OCI-LY1 (cell line): ENCODE data around the gene IL21R.
A peak's percentile ranks its signal among the peaks of the same experiment; 100 is the strongest.

Experiments used
- H2AFZ ChIP-seq: fragments of 200-600 bp; sonication (generic), shearing (Covaris generic); 2 replicates; pipeline ENCODE4 v1.6.0; 2014; ENCODE audit warnings: antibody characterized with exemption, mild to moderate bottlenecking, low read length
- H3F3A ChIP-seq: fragments of 200-600 bp; sonication (generic), shearing (Covaris generic); 2 replicates; pipeline ENCODE4 v1.6.0; 2014; ENCODE audit warnings: mild to moderate bottlenecking, antibody characterized with exemption, low read length, moderate library complexity; ENCODE audit not compliant: insufficient read depth
- H3K27ac ChIP-seq: fragments of 200-600 bp; sonication (generic); 2 replicates; pipeline ENCODE4 v1.5.1; 2014; ENCODE audit warnings: low read length, mixed run types, mild to moderate bottlenecking, low read depth; ENCODE audit not compliant: poor library complexity, severe bottlenecking
- H3K27me3 ChIP-seq: fragments of 200-600 bp; sonication (generic); 2 replicates; pipeline ENCODE4 v1.6.0; 2014; ENCODE audit warnings: antibody characterized with exemption, mild to moderate bottlenecking, low read length, moderate library complexity; ENCODE audit not compliant: insufficient read depth
- H3K36me3 ChIP-seq: fragments of 200-600 bp; sonication (generic); 2 replicates; pipeline ENCODE4 v1.6.1; 2014; ENCODE audit warnings: mild to moderate bottlenecking, antibody characterized with exemption, low read length, moderate library complexity, mixed read lengths; ENCODE audit not compliant: insufficient read depth
- H3K4me1 ChIP-seq: fragments of 200-600 bp; sonication (generic); 2 replicates; pipeline ENCODE4 v1.5.1; 2014; ENCODE audit warnings: mild to moderate bottlenecking, low read length, moderate library complexity; ENCODE audit not compliant: insufficient read depth, severe bottlenecking
- H3K4me2 ChIP-seq: fragments of 200-600 bp; sonication (generic), shearing (Covaris generic); 2 replicates; pipeline ENCODE4 v1.6.1; 2014; ENCODE audit warnings: low read length
- H3K4me3 ChIP-seq: fragments of 200-600 bp; sonication (generic); 2 replicates; pipeline ENCODE4 v1.5.1; 2014; ENCODE audit warnings: low read length, low read depth, mild to moderate bottlenecking, mixed read lengths; ENCODE audit not compliant: poor library complexity, severe bottlenecking
- H3K79me2 ChIP-seq: fragments of 200-600 bp; shearing (Covaris generic); 2 replicates; pipeline ENCODE4 v1.6.1; 2016; ENCODE audit warnings: mixed run types, low read length, mixed read lengths; ENCODE audit not compliant: insufficient read depth
- H3K9ac ChIP-seq: fragments of 200-600 bp; sonication (generic), shearing (Covaris generic); 2 replicates; pipeline ENCODE4 v1.6.1; 2014; ENCODE audit warnings: mild to moderate bottlenecking, low read length, mixed read lengths
- H3K9me2 ChIP-seq: fragments of 200-600 bp; sonication (generic), shearing (Covaris generic); 2 replicates; pipeline ENCODE4 v1.6.1; 2014; ENCODE audit warnings: low read depth, mild to moderate bottlenecking, low read length, mixed read lengths
- H3K9me3 ChIP-seq: fragments of 200-600 bp; shearing (Covaris generic); 2 replicates; pipeline ENCODE4 v1.6.1; 2014; ENCODE audit warnings: low read length, mixed read lengths
- H4K20me1 ChIP-seq: fragments of 200-600 bp; sonication (generic), shearing (Covaris generic); 2 replicates; pipeline ENCODE4 v1.6.0; 2016; ENCODE audit warnings: mild to moderate bottlenecking, low read length; ENCODE audit not compliant: insufficient read depth
- EZH2 ChIP-seq: fragments of 200-600 bp; sonication (generic), shearing (Covaris generic); IDR thresholded peaks from 2 replicates; pipeline ENCODE4 v1.8.0; 2017; ENCODE audit warnings: borderline replicate concordance, mixed run types, mild to moderate bottlenecking, antibody characterized with exemption, low read length, moderate library complexity, mixed read lengths
- TF ChIP-seq, protein P1 (sequence below): fragments of 200-600 bp; sonication (generic), shearing (Covaris generic); IDR thresholded peaks from 2 replicates; pipeline ENCODE4 v1.5.1; 2017; ENCODE audit warnings: mild to moderate bottlenecking, antibody characterized with exemption, low read length, moderate library complexity, mixed read lengths

The IL21R gene

DNA sequence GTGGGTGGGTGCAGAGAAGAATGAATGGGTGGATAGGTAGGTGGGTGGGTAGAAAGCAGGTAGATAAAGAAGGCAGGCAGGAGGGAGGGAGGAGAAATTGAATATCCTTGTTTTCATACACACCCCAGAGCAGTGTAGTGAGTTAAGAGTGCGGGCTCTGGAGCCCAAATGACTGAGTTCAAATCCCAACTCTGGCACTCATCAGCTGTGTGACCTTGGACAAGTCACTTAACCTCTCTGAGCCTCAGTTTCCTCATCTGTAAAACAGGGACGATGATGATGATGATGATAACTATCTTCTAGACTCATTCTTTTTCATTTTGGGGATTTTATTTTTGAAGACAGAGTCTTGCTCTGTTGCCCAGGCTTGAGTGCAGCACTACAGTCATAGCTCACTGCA, 2.0 kb upstream of the IL21R start:
- H3K9ac ChIP-seq = no peak overlapping the region
- peaks cover 6% of the 10 kb centered on the region; the same call in 1 of the 2 replicates for H3K9me3 ChIP-seq
- H3K36me3 ChIP-seq = no peaks in the 10 kb centered on the region
- H3K79me2 ChIP-seq = no peaks in the 10 kb centered on the region
- H4K20me1 ChIP-seq = no peaks in the 10 kb centered on the region
- H3K4me3 ChIP-seq = no peak overlapping the region
- H3K27me3 ChIP-seq = peaks cover 6% of the 10 kb centered on the region
- peaks cover 37% of the 10 kb centered on the region for H3K4me1 ChIP-seq
- no peak overlapping the region for H3K4me2 ChIP-seq
- no peak overlapping the region for H2AFZ ChIP-seq
- no peaks in the 10 kb centered on the region for H3F3A ChIP-seq
- H3K9me2 ChIP-seq = no peaks in the 10 kb centered on the region
- H3K27ac ChIP-seq = no peak overlapping the region
- no peak for TF ChIP-seq EZH2
- TF ChIP-seq, protein P1, sequence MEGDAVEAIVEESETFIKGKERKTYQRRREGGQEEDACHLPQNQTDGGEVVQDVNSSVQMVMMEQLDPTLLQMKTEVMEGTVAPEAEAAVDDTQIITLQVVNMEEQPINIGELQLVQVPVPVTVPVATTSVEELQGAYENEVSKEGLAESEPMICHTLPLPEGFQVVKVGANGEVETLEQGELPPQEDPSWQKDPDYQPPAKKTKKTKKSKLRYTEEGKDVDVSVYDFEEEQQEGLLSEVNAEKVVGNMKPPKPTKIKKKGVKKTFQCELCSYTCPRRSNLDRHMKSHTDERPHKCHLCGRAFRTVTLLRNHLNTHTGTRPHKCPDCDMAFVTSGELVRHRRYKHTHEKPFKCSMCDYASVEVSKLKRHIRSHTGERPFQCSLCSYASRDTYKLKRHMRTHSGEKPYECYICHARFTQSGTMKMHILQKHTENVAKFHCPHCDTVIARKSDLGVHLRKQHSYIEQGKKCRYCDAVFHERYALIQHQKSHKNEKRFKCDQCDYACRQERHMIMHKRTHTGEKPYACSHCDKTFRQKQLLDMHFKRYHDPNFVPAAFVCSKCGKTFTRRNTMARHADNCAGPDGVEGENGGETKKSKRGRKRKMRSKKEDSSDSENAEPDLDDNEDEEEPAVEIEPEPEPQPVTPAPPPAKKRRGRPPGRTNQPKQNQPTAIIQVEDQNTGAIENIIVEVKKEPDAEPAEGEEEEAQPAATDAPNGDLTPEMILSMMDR = no peak

DNA sequence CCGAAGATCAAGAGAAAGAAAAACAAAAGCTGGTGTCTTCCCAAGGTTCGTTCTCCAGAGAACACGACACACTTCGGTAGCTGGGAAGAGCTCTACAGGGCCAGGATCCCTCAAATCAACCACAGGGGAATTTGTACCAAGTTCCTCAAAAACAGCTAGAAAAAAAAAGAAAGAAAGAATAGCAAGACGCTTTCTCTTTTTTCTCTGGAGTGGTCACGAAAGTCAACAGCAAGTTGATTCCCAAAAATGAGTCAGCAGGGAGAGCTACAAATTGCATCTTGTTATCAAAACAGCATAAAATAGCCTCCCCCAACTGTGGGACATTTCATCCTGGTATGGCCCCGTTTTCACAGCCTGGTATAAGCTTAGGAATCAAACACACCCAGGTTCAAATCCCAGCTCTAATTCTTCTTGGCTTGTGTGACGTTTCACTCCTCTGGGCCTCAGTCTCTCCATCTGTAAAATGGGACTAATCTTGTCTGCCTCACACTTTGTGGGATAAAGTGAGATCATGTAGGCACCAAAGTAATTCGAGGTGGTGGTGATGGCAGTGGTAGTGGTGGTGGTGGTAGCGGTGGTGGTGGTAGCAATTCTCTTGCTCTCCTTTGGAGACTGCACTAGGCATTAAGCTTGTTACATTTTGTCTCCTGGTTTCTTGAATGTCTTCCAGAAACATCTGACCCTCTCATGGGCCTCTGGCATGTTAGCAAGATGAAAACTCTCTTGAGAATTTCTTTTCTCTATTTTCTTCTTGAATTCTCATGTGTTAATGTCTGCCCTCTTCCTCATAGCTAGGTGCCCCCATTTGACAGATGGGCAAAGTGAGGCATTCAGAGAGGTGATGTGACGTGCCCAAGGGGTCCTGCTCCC, 988 bp upstream of the IL21R start:
- H3K9me3 ChIP-seq = peaks cover 6% of the 10 kb centered on the region; the same call in 1 of the 2 replicates
- H3K4me3 ChIP-seq = no peak overlapping the region
- H3K9me2 ChIP-seq = no peaks in the 10 kb centered on the region
- peak overlapping the region; percentile 13 for H3K27ac ChIP-seq
- no peak overlapping the region for H2AFZ ChIP-seq
- no peaks in the 10 kb centered on the region for H3K79me2 ChIP-seq
- H3K9ac ChIP-seq = no peak overlapping the region
- H3K36me3 ChIP-seq = no peaks in the 10 kb centered on the region
- peaks cover 37% of the 10 kb centered on the region for H3K4me1 ChIP-seq
- H3K4me2 ChIP-seq = no peak overlapping the region
- no peaks in the 10 kb centered on the region for H3F3A ChIP-seq
- H4K20me1 ChIP-seq = no peaks in the 10 kb centered on the region
- TF ChIP-seq EZH2 = no peak
- TF ChIP-seq, protein P1 = no peak
- H3K27me3 ChIP-seq = peaks cover 6% of the 10 kb centered on the region

DNA sequence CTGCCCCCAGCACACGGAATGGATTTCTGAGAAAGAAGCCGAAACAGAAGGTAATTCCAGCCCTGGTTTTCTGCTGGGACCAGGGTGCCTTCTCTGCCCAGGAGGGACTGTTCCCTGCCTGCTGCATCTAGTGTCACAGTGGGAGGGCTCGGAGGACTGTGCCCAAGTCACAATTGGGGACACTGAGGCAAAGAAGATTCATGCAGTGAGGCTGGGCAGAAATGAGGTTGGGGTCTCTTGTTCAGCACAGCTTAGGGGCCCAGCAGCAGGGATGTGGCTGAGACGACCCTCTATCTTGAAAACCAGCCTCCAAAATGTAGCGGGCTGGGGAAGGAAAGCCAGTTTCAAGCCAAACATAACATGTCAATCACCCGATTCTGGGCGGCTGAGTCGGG, 592 bp downstream of the IL21R start:
- Histone ChIP-seq H3F3A (no peaks in the 10 kb centered on the region), H3K27me3 (peaks cover 6% of the 10 kb centered on the region), H4K20me1 (no peaks in the 10 kb centered on the region), H3K9ac (peak overlapping the region; percentile 36; the same call in 1 of the 2 replicates), H3K36me3 (no peaks in the 10 kb centered on the region), H3K79me2 (no peaks in the 10 kb centered on the region), H3K27ac (peak overlapping the region; percentile 36), H3K9me2 (no peaks in the 10 kb centered on the region), H3K4me3 (peak overlapping the region; percentile 55), H2AFZ (no peak overlapping the region), H3K4me1 (peaks cover 37% of the 10 kb centered on the region), H3K9me3 (no peaks in the 10 kb centered on the region), H3K4me2 (peak overlapping the region; percentile 62)
- TF ChIP-seq, protein P1 = no peak
- TF ChIP-seq EZH2 = no peak
